HG03460 (cell line): Measurements from ENCODE around the gene JAK3.
"Not testable (repeated sequence)": the region's sequence is repeated elsewhere in the genome, so short reads cannot be mapped to it uniquely, and the experiment has no call there.

Experiments used
- ATAC-seq: cut with Tn5 transposase; IDR thresholded peaks from one replicate; pipeline ENCODE4 v1.9.1; 2021; ENCODE audit not compliant: unreplicated experiment

JAK3 gene

GRCh38 chr19:17807731-17808316 is 40.0 kb downstream of the JAK3 start:
- ATAC-seq, result no peak

DNA sequence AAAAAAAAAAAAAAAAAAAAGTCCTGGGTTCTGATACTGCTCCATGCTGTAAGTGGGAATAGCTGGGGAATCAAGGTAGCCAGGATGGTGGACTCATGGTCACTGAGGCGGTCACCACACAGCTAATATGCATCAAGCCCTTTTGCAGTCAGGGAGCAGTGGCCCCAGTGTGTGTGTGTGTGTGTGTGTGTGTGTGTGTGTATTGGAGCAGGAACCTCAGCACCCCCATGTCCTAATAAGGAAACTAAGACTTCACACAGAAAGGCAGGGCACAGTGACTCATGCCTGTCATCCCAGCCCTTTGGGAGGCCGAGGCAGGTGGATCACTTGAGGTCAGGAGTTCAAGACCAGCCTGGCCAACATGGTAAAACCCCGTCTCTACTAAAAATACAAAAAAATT is 40.8 kb downstream of the JAK3 start:
- no peak for ATAC-seq

- ATAC-seq, result no peak
These were observed 42.4 kb downstream of the JAK3 start for GRCh38 chr19:17805427-17805826.

- no peak for ATAC-seq
These were observed 44.4 kb downstream of the JAK3 start for GRCh38 chr19:17803264-17803896.

GRCh38 chr19:17802137-17802858 is 45.5 kb downstream of the JAK3 start:
- ATAC-seq, result no peak

DNA sequence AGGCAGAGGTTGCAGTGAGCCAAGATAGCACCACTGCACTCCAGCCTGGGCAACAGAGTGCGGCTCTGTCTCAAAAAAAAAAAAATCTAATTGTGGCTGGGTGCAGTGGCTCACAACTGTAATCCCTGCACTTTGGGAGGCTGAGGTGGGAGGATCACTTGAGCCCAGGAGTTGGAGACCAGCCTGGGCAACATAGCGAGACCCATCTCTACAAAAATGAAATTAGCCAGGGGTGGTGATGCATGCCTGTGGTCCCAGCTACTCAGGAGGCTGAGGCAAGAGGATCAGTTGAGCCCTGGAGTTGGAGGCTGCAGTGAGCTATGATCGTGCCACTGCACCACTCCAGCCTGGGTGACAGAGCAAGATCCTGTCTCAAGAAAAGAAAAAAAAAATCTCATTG is 49.2 kb downstream of the JAK3 start:
- ATAC-seq, result not testable (repeated sequence)

DNA sequence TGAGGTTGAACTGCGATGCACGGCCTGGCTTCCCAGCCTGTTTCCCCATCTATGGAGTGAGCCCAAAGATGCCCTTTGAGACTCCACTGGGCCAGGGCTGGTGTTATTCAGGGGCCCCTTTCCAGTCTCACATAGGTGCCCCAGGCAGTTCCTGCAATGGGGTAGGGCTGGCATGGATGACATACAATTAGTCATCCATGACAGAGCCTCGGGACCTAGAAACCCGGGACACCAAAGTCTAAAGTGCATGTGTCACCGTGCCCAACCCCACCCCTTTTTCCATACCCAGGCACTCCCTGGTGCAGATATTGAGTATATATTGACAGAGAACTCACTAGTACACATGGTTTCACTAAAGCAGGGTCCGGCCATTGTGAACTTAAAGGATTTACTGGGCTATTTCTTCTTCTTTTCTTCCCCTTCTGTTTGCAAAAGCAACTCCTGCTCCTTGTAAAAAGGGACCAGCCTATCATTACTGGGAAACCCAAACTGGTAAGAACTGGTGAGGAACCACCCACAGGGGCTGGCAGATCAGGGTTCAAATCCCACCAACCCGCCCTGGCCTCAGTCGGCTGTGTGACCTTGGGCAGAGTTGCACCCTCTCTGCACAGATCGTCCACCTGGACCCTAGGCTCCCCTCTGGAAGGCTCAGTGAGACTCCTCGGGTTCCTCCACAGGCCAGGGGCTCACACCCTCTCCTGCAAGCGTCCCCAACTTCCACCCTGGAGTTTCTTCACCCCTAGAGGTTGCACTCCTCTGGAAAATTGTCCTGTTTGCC is 50.2 kb downstream of the JAK3 start:
- no peak for ATAC-seq

GRCh38 chr19:17796838-17797423 is 50.9 kb downstream of the JAK3 start:
- ATAC-seq, result no peak

- ATAC-seq, result no peak
These were observed 51.6 kb downstream of the JAK3 start for GRCh38 chr19:17796013-17796837.

GRCh38 chr19:17795495-17795856 is 52.3 kb downstream of the JAK3 start:
- ATAC-seq, result no peak

- ATAC-seq, result no peak
These were observed 52.9 kb downstream of the JAK3 start, which contains the start of gene B3GNT3 for GRCh38 chr19:17794731-17795494. Gene B3GNT3, plus strand, starts transcription at chr19:17795138. Its CDS starts 12,670 bp downstream, at chr19:17807808.

GRCh38 chr19:17794412-17794730 is 53.4 kb downstream of the JAK3 start:
- no peak for ATAC-seq

DNA sequence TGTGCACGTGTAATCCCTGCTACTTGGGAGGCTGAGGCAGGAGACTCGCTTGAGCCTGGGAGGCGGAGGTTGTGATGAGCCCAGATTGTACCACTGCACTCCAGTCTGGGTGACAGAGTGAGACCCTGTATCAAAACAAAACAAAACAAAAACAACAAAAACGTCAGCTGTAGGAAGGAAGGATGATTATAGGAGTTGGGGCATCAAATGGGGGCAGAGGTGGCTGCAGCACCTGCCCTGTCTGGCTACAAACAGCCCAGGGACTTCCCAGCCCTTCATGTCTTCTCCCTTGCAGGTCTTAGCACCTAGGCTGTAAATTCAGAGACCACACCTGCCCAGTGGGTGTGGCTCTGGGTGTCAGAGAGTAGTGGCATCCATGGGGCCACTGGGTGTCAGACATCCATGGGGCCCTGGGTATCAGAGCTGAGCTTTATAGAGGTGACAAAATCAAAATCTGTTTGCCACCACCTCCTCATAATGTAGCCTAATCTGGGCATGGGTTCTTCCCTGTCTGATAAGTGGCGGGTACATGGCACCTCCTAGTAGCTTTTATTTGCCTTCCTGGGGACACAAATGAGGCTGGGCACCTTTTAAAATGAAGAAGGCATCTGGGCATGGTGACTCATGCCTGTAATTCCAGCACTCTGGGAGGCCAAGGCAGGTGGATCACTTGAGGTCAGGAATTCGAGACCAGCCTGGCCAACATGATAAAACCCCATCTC is 57.6 kb downstream of the JAK3 start:
- no peak for ATAC-seq

DNA sequence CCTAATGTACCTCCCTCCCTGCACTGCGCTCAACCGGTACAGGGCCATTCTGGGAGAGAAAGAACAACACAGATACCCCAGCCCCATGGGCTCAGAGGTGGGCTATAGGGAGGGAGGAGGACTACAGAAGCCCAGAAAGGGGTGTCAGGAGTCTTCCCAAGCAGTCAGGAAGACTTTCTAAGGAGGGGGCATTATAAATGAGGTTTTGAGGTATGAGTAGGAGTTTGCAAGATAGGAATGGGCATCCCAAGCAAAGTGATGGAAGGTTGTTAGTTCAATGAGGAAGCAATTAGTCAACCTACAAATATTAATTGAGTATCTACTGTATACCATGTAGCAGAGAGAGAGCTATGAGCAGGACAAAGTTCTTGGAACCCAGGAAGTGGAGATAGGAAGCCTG is 59.1 kb downstream of the JAK3 start:
- no peak for ATAC-seq

DNA sequence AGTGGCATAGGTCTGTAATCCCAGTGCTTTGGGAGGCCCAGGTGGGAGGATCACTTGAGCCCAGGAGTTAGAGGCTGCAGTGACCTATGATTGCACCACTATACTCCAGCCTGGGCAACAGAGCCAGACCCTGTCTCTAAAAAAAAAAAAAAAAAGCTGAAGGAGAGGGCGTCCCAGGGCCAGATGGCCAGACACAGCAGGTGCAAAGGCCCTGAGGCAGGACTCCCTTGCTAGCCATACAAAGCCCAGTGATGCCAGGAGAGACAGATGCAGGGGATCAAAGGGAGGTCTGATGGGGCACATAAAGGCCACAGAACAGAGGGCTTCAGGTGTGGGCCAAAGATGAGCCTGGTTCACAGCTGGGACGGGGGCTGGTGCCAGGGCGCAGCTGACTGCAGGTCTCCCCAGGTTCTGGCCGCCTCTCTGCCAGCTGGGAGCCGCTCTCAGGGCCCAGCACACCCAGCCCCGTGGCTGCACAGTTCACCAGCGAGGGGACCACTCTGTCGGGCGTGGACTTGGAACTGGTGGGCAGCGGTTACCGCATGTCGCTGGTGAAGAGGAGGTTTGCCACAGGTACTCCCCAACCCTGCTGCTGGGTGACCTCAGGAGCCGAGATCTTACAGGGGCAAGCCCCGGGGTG is 60.4 kb downstream of the JAK3 start:
- ATAC-seq, result no peak

- no peak for ATAC-seq
These were observed 63.4 kb downstream of the JAK3 start for GRCh38 chr19:17784201-17785008.

DNA sequence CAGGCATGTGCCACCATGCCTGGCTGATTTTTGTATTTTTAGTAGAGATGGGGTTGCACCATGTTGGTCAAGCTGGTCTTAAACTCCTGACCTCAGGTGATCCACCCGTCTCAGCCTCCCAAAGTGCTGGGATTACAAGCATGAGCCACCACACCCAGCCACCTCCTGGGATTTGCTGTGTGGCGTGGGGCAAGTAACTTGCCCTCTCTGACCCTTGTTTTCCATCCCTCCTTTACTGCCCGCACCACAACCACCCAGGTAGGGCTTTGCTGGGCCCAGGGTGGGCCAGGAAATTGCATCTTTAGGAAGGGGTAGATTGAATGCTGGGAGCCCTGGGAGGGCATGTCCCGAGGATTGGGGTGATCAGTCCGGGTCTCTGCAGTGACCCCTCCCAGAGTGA is 64.1 kb downstream of the JAK3 start:
- not testable (repeated sequence) for ATAC-seq

GRCh38 chr19:17780781-17781180 is 67.0 kb downstream of the JAK3 start:
- ATAC-seq, result no peak
